Amniotic stem cell (primary cell): ENCODE measurements around the gene WDR33.

Experiments
- DNase-seq: peaks from one replicate; lab custom pipeline; 2025; lab: John Stamatoyannopoulos, UW

The WDR33 gene

GRCh38 chr2:127695491-127696472 lies 115.2 kb downstream of the WDR33 start:
- DNase-seq: peak; percentile 37

- DNase-seq: no peak
Measured at GRCh38 chr2:127694986-127695385, 116.0 kb downstream of the WDR33 start.

- no peak for DNase-seq
Measured at GRCh38 chr2:127690696-127691095, 120.3 kb downstream of the WDR33 start.

GRCh38 chr2:127688405-127688804 lies 122.6 kb downstream of the WDR33 start:
- DNase-seq: no peak

- DNase-seq: no peak
Measured at GRCh38 chr2:127685410-127686080, 125.4 kb downstream of the WDR33 start.

- DNase-seq: no peak
Measured at GRCh38 chr2:127683757-127684156, 127.2 kb downstream of the WDR33 start.

GRCh38 chr2:127683056-127683455 lies 127.9 kb downstream of the WDR33 start:
- DNase-seq: no peak

- no peak for DNase-seq
Measured at GRCh38 chr2:127681976-127682857, 128.8 kb downstream of the WDR33 start.

GRCh38 chr2:127681288-127681804 lies 129.6 kb downstream of the WDR33 start:
- DNase-seq: no peak

- no peak for DNase-seq
Measured at GRCh38 chr2:127680706-127681287, 130.2 kb downstream of the WDR33 start.

- DNase-seq: no peak
Measured at GRCh38 chr2:127679680-127680361, 131.2 kb downstream of the WDR33 start.

GRCh38 chr2:127678991-127679390 lies 132.0 kb downstream of the WDR33 start:
- DNase-seq: no peak

- no peak for DNase-seq
Measured at GRCh38 chr2:127678531-127678930, 132.4 kb downstream of the WDR33 start.

GRCh38 chr2:127676906-127677305 lies 134.1 kb downstream of the WDR33 start:
- DNase-seq: no peak

- peak; percentile 42 for DNase-seq
Measured at GRCh38 chr2:127675331-127676261, 135.4 kb downstream of the WDR33 start, which contains the start of gene LIMS2. Gene LIMS2, minus strand, starts transcription at chr2:127675530. Its CDS starts 506 bp downstream, at chr2:127675024.

- DNase-seq: no peak
Measured at GRCh38 chr2:127674241-127675209, 136.4 kb downstream of the WDR33 start.

GRCh38 chr2:127673291-127674069 lies 137.5 kb downstream of the WDR33 start:
- DNase-seq: no peak
